Subcutaneous abdominal adipose tissue (tissue), 5 donors: ENCODE results near the gene BRD7.

Experiments
- H3K27ac ChIP-seq: one replicate; pipeline ENCODE4 v1.7.0; 2013; ENCODE audit warnings: low read depth, mild to moderate bottlenecking, inconsistent platforms, low read length, moderate library complexity
- H3K27me3 ChIP-seq, 5 donors: one replicate each; pipeline ENCODE4 v1.7.0; 2013; ENCODE audit warnings: low read length in 5 of 5, inconsistent platforms in 1 of 5; ENCODE audit not compliant: control insufficient read depth in 5 of 5, insufficient read depth in 4 of 5
- H3K36me3 ChIP-seq, 5 donors: one replicate each; pipeline ENCODE4 v1.7.0; 2013; ENCODE audit warnings: low read length in 5 of 5; ENCODE audit not compliant: control insufficient read depth in 5 of 5, insufficient read depth in 5 of 5
- H3K4me1 ChIP-seq, 5 donors: one replicate each; pipeline ENCODE4 v1.7.0; 2013; ENCODE audit warnings: low read length in 5 of 5, mild to moderate bottlenecking in 3 of 5, moderate library complexity in 1 of 5; ENCODE audit not compliant: control insufficient read depth in 5 of 5, insufficient read depth in 5 of 5
- H3K4me3 ChIP-seq, 5 donors: one replicate each; pipeline ENCODE4 v1.7.0; 2013; ENCODE audit warnings: low read length in 5 of 5, low read depth in 1 of 5
- H3K9ac ChIP-seq, 5 donors: one replicate each; pipeline ENCODE4 v1.7.0; 2013; ENCODE audit warnings: low read length in 5 of 5, mild to moderate bottlenecking in 4 of 5, moderate library complexity in 3 of 5
- H3K9me3 ChIP-seq, 5 donors: one replicate each; pipeline ENCODE4 v1.7.0; 2013; ENCODE audit warnings: low read length in 5 of 5; ENCODE audit not compliant: control insufficient read depth in 5 of 5
- donor health status: healthy.
- donor health status: healthy.
- donor health status: healthy.
- donor health status: healthy.
- donor health status: healthy.

BRD7 gene

GRCh38 chr16:50368410-50369132, at the start of gene BRD7:
BRD7 (minus strand) TSS chr16:50368988; CDS start chr16:50368774, 214 bp downstream.
- Histone ChIP-seq H3K36me3 (peaks cover 7 to 21% (median 9%) of the 10 kb centered on the region in 5 donors), H3K4me3 (peak within 1 kb of the TSS; percentile 75 to 86 (median 83))

GRCh38 chr16:50416388-50416787, 47.6 kb upstream of the BRD7 start:
- Histone ChIP-seq H3K4me1 (no peaks in the 10 kb centered on the region), H3K36me3 (no peaks in the 10 kb centered on the region), H3K9ac (no peak overlapping the region), H3K9me3 (peaks cover 3 to 31% (median 29%) of the 10 kb centered on the region in 5 donors), H3K27me3 (no peaks in the 10 kb centered on the region), H3K4me3 (no peak overlapping the region), H3K27ac (no peak overlapping the region)

More at GRCh38 chr16:50368410-50369132, at the start of gene BRD7:
- H3K27me3 ChIP-seq, result no peaks in the 10 kb centered on the region
- no peaks in the 10 kb centered on the region for H3K9me3 ChIP-seq
- peaks cover 3 to 36% (median 28%) of the 10 kb centered on the region in 5 donors for H3K4me1 ChIP-seq
- peak within 1 kb of the TSS; percentile 79 to 92 (median 89) for H3K9ac ChIP-seq
- peak within 1 kb of the TSS; percentile 78 for H3K27ac ChIP-seq

- H3K9me3 ChIP-seq, result peaks cover 3 to 23% (median 20%) of the 10 kb centered on the region in 5 donors
- no peak overlapping the region for H3K4me3 ChIP-seq
- H3K27me3 ChIP-seq, result no peaks in the 10 kb centered on the region
- H3K36me3 ChIP-seq, result no peaks in the 10 kb centered on the region
- H3K27ac ChIP-seq, result no peak overlapping the region
- no peaks in the 10 kb centered on the region for H3K4me1 ChIP-seq
- no peak overlapping the region for H3K9ac ChIP-seq
Measured at GRCh38 chr16:50414152-50414551, 45.4 kb upstream of the BRD7 start.

GRCh38 chr16:50411034-50411433, 42.2 kb upstream of the BRD7 start:
- Histone ChIP-seq H3K4me1 (no peaks in the 10 kb centered on the region), H3K27ac (no peak overlapping the region), H3K9ac (no peak overlapping the region), H3K9me3 (peaks cover 0 to 10% (median 5%) of the 10 kb centered on the region in 5 donors), H3K36me3 (no peaks in the 10 kb centered on the region), H3K4me3 (no peak overlapping the region), H3K27me3 (no peaks in the 10 kb centered on the region)

GRCh38 chr16:50408001-50408561, 39.3 kb upstream of the BRD7 start:
- no peaks in the 10 kb centered on the region for H3K4me1 ChIP-seq
- H3K9me3 ChIP-seq, result peaks cover 0 to 3% (median 0%) of the 10 kb centered on the region in 5 donors
- H3K27me3 ChIP-seq, result no peaks in the 10 kb centered on the region
- no peaks in the 10 kb centered on the region for H3K36me3 ChIP-seq
- H3K9ac ChIP-seq, result no peak overlapping the region
- no peak overlapping the region for H3K27ac ChIP-seq
- H3K4me3 ChIP-seq, result no peak overlapping the region

- Histone ChIP-seq H3K4me3 (no peak overlapping the region), H3K27ac (no peak overlapping the region), H3K36me3 (no peaks in the 10 kb centered on the region), H3K27me3 (no peaks in the 10 kb centered on the region), H3K9ac (no peak overlapping the region), H3K4me1 (no peaks in the 10 kb centered on the region), H3K9me3 (peaks cover 0 to 3% (median 0%) of the 10 kb centered on the region in 5 donors)
Measured at GRCh38 chr16:50407351-50407750, 38.6 kb upstream of the BRD7 start.

- no peak overlapping the region for H3K4me3 ChIP-seq
- H3K27me3 ChIP-seq, result peaks cover 0 to 4% (median 0%) of the 10 kb centered on the region in 5 donors
- H3K4me1 ChIP-seq, result no peaks in the 10 kb centered on the region
- no peak overlapping the region for H3K9ac ChIP-seq
- H3K36me3 ChIP-seq, result no peaks in the 10 kb centered on the region
- no peak overlapping the region for H3K27ac ChIP-seq
- H3K9me3 ChIP-seq, result no peaks in the 10 kb centered on the region
Measured at GRCh38 chr16:50403491-50403890, 34.7 kb upstream of the BRD7 start.

- Histone ChIP-seq H3K9ac (no peak overlapping the region), H3K9me3 (no peaks in the 10 kb centered on the region), H3K4me3 (no peak overlapping the region), H3K27me3 (peaks cover 0 to 4% (median 0%) of the 10 kb centered on the region in 5 donors), H3K4me1 (no peaks in the 10 kb centered on the region), H3K27ac (no peak overlapping the region), H3K36me3 (no peaks in the 10 kb centered on the region)
Measured at GRCh38 chr16:50402298-50402895, 33.6 kb upstream of the BRD7 start.

GRCh38 chr16:50401355-50401754, 32.6 kb upstream of the BRD7 start:
- no peaks in the 10 kb centered on the region for H3K36me3 ChIP-seq
- no peaks in the 10 kb centered on the region for H3K9me3 ChIP-seq
- no peak overlapping the region for H3K27ac ChIP-seq
- no peaks in the 10 kb centered on the region for H3K4me1 ChIP-seq
- no peak overlapping the region for H3K9ac ChIP-seq
- H3K4me3 ChIP-seq, result no peak overlapping the region
- peaks cover 0 to 4% (median 0%) of the 10 kb centered on the region in 5 donors for H3K27me3 ChIP-seq

- H3K27ac ChIP-seq, result no peak overlapping the region
- H3K4me1 ChIP-seq, result no peaks in the 10 kb centered on the region
- no peaks in the 10 kb centered on the region for H3K36me3 ChIP-seq
- H3K27me3 ChIP-seq, result peaks cover 0 to 4% (median 0%) of the 10 kb centered on the region in 5 donors
- no peaks in the 10 kb centered on the region for H3K9me3 ChIP-seq
- H3K4me3 ChIP-seq, result no peak overlapping the region
- no peak overlapping the region for H3K9ac ChIP-seq
Measured at GRCh38 chr16:50400967-50401348, 32.2 kb upstream of the BRD7 start.
